NCI-H748 treated with DMSO at 0.1 percent for 48 hours (cell line): ENCODE measurements around the gene RFX7.

Experiments
- DNase-seq: peaks from one replicate; lab custom pipeline; 2025; lab: John Stamatoyannopoulos, UW

RFX7 gene

DNA sequence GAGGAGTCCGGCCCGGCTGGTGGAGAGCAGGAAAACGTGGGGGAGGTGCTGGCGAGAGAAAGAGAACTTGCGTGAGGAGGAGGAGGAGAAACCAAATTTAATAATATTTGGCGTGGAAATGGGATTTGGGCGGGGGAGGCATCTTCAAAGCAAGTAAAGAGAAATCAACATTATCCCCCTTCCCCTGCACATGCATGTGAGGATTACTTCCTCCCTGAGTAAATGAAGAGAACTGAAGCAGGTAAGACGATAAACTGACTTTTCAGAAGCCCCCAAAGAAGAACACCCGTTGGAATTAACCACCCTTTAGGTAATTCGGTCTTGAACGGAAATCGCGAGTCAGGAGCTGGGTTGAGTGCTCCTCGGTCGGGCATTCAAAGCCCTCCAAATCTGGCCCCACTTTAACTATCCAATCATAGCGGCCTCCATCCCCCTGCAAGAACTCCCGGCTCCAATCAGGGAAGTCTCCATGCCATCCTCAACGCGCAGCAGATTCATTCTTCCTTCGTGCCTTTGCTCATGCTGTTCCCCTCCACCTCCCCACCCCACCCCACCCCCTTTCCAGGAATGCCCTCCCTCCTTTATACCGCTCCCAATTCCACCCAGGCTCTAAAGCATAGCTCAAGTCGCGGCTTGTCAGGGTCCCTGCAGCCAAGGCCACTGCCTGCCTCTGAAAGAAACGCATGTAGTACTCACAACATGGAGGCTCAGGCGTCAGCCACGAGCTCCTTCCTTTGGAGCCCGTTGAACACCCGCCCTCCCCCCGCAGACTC is 545 bp upstream of the RFX7 start:
- DNase-seq, result peak; percentile 58

DNA sequence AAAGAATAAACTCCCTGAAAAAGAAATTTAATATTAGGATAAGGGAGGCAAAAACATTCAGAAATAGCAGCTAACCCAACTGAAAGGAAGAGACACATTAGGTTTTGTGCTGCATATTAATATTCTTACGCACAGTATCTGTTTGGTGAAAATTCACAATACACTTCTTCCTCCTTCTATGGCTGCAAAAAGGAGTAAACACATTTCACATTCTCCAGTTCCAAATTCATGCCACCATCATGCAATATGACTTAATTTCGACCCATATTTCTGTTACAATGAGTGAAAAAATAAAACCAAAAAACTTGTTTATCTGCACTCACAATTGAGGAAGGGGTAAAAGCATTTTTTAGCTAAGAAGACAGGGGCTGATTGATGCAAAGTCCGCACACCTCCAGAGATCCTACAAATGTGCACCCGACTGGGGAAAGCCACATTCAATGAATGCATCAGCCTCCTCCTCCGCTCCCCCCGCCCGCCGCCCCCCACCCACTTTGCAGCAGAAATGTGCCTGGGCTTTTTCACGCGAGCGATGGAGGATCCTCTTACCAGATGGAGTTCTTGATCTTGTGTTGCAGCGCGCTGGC is 1.0 kb downstream of the RFX7 start:
- DNase-seq, result no peak

GRCh38 chr15:56241374-56242105 is 2.1 kb downstream of the RFX7 start:
- DNase-seq, result no peak

DNA sequence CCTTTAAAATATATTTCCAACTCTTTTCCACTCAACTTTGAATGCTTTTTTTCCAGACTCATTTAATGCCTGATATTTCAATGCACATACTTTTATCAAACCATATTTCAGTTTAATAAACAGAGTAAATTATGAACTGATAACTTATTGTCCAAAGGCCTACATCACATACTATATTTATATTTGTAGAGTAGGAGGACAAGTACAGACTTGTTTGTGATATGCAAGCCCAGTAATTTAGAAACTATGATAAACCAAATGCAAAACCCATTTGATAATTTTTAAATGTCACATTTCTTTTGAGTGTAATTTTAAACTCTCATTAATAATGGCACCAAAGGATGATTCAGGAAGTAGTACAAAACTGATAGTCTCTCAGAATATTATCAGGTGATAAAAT is 3.3 kb downstream of the RFX7 start:
- no peak for DNase-seq

GRCh38 chr15:56236197-56236596 is 7.5 kb downstream of the RFX7 start:
- DNase-seq, result no peak

- no peak for DNase-seq
These were observed 8.9 kb downstream of the RFX7 start for GRCh38 chr15:56234804-56235203.

- DNase-seq, result no peak
These were observed 10.1 kb downstream of the RFX7 start for GRCh38 chr15:56233549-56233948.

DNA sequence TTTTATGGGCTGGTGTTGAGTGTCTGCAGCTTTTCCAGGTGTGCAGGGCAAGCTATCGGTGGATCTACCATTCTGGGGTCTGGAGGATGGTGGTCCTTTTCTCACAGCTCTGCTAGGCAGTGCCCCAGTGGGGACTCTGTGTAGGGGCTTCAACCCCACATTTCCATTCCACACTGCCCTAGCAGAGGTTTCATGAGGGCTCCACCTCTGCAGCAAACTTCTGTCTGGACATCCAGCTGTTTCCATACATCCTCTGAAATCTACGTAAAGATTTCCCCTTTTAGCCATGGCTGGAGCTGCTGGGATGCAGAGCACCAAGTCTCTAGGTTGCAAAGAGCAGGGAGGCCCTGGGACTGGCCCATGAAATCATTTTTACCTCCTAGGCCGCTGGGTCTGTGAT is 11.6 kb downstream of the RFX7 start:
- DNase-seq, result no peak

- no peak for DNase-seq
These were observed 14.8 kb downstream of the RFX7 start for GRCh38 chr15:56228854-56229253.

DNA sequence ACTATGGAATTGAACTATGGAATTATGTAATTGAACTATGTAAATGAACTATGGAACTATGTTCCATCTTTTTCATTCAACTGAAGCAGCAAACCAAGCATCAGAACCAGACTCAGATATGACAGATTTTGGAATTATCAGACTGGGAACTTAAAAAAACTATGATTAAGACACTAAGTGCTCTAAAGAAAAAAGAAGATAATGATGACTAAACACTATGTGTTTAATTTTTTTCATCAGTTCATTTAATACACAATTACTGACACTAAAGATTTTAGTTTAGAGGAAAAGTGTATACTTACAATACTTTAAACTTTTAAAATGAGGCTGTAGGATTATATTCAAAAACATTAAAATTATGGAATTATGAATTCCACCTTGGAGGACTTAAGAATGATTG is 15.3 kb downstream of the RFX7 start:
- DNase-seq, result no peak

DNA sequence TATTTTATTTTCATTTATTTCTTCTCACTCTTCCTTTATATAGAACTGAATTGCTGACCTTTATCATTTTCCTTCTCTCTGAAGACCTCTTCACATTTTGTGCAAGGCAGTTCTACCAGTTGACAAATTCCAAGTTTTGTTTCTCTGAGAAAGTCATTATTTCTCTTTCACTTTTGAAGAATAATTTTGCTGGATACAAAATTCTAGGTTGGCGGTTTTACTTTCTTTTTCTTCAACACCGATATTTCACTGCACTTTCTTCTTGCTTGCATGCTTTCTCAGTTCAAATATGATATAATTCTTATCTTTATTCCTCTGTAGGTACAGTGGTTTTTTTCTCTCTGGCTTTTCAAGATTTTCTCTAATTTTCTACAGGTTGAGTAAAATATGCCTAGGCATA is 15.9 kb downstream of the RFX7 start:
- DNase-seq, result no peak

GRCh38 chr15:56227306-56227705 is 16.4 kb downstream of the RFX7 start:
- no peak for DNase-seq

DNA sequence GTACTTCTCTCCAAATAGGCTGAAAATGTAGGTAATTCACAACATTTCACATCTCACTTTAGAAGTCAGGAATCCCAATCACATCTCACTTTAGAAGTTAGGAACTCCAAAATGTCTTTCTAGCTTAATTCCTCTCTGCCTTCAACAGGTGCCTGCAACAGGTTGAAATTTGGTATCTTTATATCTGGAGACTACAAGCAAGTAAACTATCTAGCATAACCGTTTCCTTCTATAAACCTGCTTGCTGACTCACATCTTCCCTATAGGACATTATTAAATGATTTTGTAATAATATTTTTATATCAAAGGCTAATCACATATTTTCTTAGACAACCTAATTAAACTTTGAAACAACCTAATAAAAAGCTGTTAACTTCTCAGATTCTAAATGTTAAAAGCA is 18.2 kb downstream of the RFX7 start:
- no peak for DNase-seq

DNA sequence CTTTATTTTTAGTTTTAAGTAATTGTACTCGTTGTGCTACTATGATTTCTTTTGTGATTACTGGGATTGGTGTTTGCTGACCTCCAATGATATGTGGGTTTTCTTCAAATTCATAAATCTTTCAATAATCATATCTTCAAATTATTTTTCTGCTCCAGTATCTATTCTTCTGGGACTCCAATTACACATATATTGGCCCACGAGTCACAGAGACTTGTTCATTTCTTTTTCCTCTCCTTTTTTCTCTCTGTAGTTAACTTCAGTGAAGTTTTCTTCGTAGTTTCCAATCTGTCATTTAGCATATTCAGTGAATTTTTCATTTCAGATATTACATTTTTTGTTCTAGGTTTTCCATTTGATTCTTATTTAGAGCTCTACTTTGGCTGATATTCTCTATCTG is 21.4 kb downstream of the RFX7 start:
- no peak for DNase-seq

DNA sequence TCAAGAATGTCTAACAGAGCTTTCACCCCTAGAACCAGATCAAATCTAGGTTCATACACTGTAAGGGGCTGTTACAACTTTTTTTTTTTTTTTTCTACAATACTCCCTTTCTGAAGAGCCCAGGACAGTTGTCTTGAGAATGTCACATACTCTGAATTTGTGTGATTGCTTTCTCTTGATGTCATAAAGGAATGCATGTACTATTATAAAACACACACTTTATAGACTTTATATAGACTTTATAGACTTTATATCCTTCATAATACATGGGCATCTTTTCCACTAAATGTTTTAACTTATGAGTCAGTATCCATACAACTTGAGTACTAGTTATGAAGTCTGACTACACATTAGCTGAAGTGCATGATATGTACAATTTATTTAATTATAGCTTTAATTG is 26.3 kb downstream of the RFX7 start:
- DNase-seq, result no peak

DNA sequence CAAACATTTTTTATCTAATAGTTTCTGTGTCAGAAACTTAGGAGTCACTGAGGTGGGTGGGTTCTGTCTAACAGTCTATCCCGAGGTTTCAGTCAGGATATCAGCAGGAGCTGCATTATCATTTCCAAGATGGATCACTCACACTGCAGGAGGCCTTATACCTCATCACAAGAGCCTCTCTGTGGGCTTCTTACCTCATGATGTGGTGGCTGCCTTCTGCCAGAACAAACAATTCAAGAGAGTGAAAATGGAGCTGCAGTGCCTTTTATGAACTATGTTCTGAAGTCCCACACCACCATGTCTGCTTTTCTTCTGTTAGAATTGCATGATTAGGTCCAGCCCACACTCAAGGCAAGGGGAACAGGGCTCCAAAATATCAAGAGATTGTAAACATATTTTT is 27.9 kb downstream of the RFX7 start:
- DNase-seq, result no peak

- no peak for DNase-seq
These were observed 31.6 kb downstream of the RFX7 start for GRCh38 chr15:56211960-56212550.

GRCh38 chr15:56211064-56211463 is 32.6 kb downstream of the RFX7 start:
- no peak for DNase-seq

- DNase-seq, result no peak
These were observed 35.0 kb downstream of the RFX7 start for GRCh38 chr15:56208641-56209155.

GRCh38 chr15:56208185-56208584 is 35.5 kb downstream of the RFX7 start:
- DNase-seq, result no peak

GRCh38 chr15:56207711-56208110 is 36.0 kb downstream of the RFX7 start:
- no peak for DNase-seq

DNA sequence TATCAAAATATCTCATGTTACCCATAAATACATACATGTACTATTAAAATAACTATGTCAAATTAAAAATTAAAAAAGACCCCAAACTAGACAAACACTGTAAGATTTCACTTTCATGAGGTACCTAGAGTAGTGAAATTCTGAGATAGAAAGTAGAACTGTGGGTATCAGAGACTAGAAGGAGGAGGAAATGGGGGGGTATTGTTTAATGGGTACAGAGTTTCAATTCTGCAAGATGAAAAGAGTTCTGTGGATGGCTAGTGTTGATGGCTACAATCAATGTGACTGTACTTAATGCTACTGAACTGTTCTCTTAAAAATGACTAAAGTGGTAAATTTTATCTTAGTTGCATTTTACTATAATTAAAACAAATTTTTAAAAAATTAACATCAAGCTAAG is 36.6 kb downstream of the RFX7 start:
- DNase-seq, result no peak
